ENCODE data around the gene TSPAN15.
"Not testable (repeated sequence)": the region's sequence is repeated elsewhere in the genome, so short reads cannot be mapped to it uniquely, and the experiment has no call there.

TSPAN15 gene

DNA sequence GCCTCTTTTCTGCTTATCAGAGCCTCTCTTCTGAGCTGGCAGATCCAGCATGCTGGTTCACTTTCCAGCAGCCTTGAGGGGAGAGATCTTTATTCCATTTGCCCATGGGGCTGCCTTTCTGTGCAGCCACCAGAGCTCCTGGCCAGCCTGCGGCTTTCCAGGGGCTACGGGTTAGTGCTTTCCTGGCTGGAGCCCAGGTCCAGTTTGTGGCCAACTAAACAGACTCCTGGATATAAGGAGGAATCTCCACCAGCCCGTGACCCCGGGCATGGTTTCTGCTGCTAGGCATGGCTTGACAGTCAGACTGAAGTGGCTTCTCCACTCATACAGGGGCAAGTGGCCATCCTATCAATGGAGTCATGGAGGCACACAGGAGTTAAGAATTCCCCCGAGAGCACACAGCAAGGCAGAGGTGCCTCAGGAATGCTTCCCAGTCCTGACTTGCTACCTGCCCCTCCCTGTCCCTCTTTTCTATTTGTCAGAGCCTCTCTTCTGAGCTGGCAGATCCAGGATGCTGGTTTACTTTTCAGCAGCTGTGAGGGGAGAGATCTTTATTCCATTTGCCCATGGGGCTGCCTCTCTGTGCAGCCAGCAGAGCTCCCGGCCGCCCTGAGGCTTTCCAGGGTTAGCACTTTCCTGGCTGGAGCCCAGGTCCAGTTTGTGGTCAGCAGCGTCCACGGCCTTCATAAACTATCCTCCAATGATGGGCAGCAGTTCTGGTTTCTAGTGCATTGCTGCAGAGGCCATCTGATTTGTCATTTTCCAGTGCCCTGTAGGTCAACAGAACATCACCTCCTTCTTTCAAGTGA, 35.9 kb downstream of the TSPAN15 start:
- Histone ChIP-seq H3K4me2 (ENCODE audit: low read depth, low read length, poor library complexity, severe bottlenecking) (no peak overlapping the region), H3F3A (ENCODE audit: insufficient read depth) (no peaks in the 10 kb centered on the region), H3K27me3 (ENCODE audit: low read length) (no peaks in the 10 kb centered on the region), H3K9me3 (ENCODE audit: insufficient read depth, low read length) (peaks cover 4% of the 10 kb centered on the region; the same call in 1 of the 2 replicates), H3K9me2 (replicated peaks; ENCODE audit: insufficient read depth, low read length) (no peaks in the 10 kb centered on the region), H2AFZ (ENCODE audit: low read depth, low read length, severe bottlenecking) (no peak overlapping the region), H3K36me3 (ENCODE audit: low read length) (no peaks in the 10 kb centered on the region), H3K4me3 (ENCODE audit: insufficient read depth, low read length, poor library complexity, severe bottlenecking) (no peak overlapping the region), H3K79me2 (ENCODE audit: insufficient read depth, low read length) (no peaks in the 10 kb centered on the region), H3K27ac (ENCODE audit: low read depth, low read length) (no peak overlapping the region), H4K20me1 (ENCODE audit: low read depth, low read length) (no peaks in the 10 kb centered on the region), H3K9ac (ENCODE audit: low read length) (no peak overlapping the region)
- no peak for TF ChIP-seq EZH2phosphoT487 (conservative IDR thresholded peaks at IDR 0.05; ENCODE audit: low read length)
- TF ChIP-seq, protein P1, sequence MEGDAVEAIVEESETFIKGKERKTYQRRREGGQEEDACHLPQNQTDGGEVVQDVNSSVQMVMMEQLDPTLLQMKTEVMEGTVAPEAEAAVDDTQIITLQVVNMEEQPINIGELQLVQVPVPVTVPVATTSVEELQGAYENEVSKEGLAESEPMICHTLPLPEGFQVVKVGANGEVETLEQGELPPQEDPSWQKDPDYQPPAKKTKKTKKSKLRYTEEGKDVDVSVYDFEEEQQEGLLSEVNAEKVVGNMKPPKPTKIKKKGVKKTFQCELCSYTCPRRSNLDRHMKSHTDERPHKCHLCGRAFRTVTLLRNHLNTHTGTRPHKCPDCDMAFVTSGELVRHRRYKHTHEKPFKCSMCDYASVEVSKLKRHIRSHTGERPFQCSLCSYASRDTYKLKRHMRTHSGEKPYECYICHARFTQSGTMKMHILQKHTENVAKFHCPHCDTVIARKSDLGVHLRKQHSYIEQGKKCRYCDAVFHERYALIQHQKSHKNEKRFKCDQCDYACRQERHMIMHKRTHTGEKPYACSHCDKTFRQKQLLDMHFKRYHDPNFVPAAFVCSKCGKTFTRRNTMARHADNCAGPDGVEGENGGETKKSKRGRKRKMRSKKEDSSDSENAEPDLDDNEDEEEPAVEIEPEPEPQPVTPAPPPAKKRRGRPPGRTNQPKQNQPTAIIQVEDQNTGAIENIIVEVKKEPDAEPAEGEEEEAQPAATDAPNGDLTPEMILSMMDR (IDR thresholded peaks at IDR 0.05; ENCODE audit: insufficient read depth, low read length, poor library complexity, severe bottlenecking) = no peak

DNA sequence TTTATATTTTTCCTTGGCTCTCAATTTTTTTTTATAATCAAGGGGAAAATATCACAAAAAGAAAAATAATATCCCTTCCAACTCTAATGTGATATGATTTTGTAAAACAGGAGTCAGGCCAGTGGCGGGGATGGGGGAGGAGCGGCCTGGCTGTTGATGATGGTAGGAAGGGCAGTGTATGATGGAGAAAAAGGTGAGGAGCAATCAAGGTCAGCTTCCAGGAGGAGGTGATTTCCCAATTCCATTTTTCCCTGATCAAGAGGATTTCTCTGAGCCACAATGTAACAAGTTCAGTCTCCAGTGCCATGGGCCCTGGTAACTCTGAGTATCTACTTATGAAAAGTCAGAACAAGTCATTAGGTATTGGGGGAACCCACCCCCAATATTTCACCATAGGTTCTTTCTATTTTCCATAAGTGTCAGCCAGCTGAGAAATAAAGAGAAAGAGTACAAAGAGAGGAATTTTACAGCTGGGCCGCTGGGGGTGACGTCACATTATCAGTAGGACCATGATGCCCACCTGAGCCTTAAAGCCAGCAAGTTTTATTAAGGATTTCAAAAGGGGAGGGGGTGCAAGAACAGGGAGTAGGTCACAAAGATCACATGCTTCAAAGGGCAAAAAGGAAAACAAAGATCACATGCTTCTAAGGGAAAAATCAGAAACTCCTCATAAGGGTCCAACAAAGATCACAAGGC, 37.0 kb downstream of the TSPAN15 start:
- not testable (repeated sequence) for H3K27ac ChIP-seq (ENCODE audit: low read depth, low read length); H3K9me2 ChIP-seq (replicated peaks; ENCODE audit: insufficient read depth, low read length); H3K27me3 ChIP-seq (ENCODE audit: low read length); H3K79me2 ChIP-seq (ENCODE audit: insufficient read depth, low read length); H2AFZ ChIP-seq (ENCODE audit: low read depth, low read length, severe bottlenecking); H4K20me1 ChIP-seq (ENCODE audit: low read depth, low read length); H3F3A ChIP-seq (ENCODE audit: insufficient read depth); H3K9ac ChIP-seq (ENCODE audit: low read length); H3K9me3 ChIP-seq (ENCODE audit: insufficient read depth, low read length); H3K36me3 ChIP-seq (ENCODE audit: low read length); H3K4me3 ChIP-seq (ENCODE audit: insufficient read depth, low read length, poor library complexity, severe bottlenecking); H3K4me2 ChIP-seq (ENCODE audit: low read depth, low read length, poor library complexity, severe bottlenecking)

DNA sequence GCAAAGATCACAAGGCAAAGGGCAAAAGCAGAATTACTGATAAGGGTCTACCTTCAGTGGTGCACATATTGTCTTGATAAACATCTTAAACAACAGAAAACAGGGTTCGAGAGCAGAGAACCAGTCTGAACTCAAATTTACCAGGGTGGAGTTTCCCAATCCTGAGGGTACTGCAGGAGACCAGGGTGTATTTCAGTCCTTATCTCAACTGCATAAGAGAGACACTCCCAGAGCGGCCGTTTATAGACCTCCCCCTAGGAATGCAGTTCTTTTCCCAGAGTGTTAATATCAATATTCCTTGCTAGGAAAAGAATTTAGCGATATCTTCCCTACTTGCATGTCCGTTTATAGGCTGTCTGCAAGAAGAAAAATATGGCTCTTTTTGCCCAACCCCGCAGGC, 37.6 kb downstream of the TSPAN15 start:
- H3K27me3 ChIP-seq (ENCODE audit: low read length); H3K9me2 ChIP-seq (replicated peaks; ENCODE audit: insufficient read depth, low read length); H3K9me3 ChIP-seq (ENCODE audit: insufficient read depth, low read length); H3K4me3 ChIP-seq (ENCODE audit: insufficient read depth, low read length, poor library complexity, severe bottlenecking); H2AFZ ChIP-seq (ENCODE audit: low read depth, low read length, severe bottlenecking); H3K9ac ChIP-seq (ENCODE audit: low read length); H3F3A ChIP-seq (ENCODE audit: insufficient read depth); H3K27ac ChIP-seq (ENCODE audit: low read depth, low read length); H4K20me1 ChIP-seq (ENCODE audit: low read depth, low read length); H3K36me3 ChIP-seq (ENCODE audit: low read length); H3K4me2 ChIP-seq (ENCODE audit: low read depth, low read length, poor library complexity, severe bottlenecking); H3K79me2 ChIP-seq (ENCODE audit: insufficient read depth, low read length): not testable (repeated sequence)

DNA sequence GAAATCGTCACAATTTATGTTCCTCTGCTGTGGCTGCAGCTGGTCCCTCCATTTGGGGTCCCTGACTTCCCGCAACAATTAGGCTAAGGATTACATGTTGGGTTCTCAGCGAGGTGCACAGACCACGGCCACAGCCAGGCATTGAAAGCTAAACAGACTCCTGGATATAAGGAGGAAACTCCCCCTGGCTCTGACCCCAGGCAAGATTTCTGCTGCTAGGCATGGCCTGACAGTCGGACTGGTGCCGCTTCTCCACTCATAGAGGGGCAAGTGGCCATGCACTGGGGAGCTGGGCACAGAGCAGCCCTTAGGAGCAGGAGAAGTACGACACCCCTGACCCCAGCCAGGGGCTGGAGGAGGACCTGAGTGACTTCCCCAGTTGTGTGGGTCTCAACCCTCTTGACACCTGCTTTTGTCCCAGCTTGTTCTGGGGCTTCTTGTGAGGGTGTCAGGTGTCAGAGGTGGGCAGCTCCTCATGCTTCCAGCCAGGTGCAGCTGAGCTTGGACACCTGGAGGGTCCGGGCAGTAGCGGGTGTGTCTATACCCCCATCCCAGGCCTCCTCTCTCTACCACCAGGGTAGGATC, 38.3 kb downstream of the TSPAN15 start:
- Histone ChIP-seq H2AFZ (ENCODE audit: low read depth, low read length, severe bottlenecking) (no peak overlapping the region), H3K9me2 (replicated peaks; ENCODE audit: insufficient read depth, low read length) (no peaks in the 10 kb centered on the region), H3K9me3 (ENCODE audit: insufficient read depth, low read length) (peaks cover 4% of the 10 kb centered on the region; the same call in 1 of the 2 replicates), H3F3A (ENCODE audit: insufficient read depth) (no peaks in the 10 kb centered on the region), H4K20me1 (ENCODE audit: low read depth, low read length) (no peaks in the 10 kb centered on the region), H3K36me3 (ENCODE audit: low read length) (no peaks in the 10 kb centered on the region), H3K9ac (ENCODE audit: low read length) (no peak overlapping the region), H3K4me3 (ENCODE audit: insufficient read depth, low read length, poor library complexity, severe bottlenecking) (no peak overlapping the region), H3K27ac (ENCODE audit: low read depth, low read length) (no peak overlapping the region), H3K27me3 (ENCODE audit: low read length) (no peaks in the 10 kb centered on the region), H3K79me2 (ENCODE audit: insufficient read depth, low read length) (no peaks in the 10 kb centered on the region), H3K4me2 (ENCODE audit: low read depth, low read length, poor library complexity, severe bottlenecking) (no peak overlapping the region)
- no peak for TF ChIP-seq EZH2phosphoT487 (conservative IDR thresholded peaks at IDR 0.05; ENCODE audit: low read length)
- TF ChIP-seq, protein P1 (IDR thresholded peaks at IDR 0.05; ENCODE audit: insufficient read depth, low read length, poor library complexity, severe bottlenecking) = no peak

Measured in SU-DHL-6 (cell line).